ENCODE data around the gene PCDH9.

PCDH9 gene

GRCh38 chr13:66425741-66426140 is 804.4 kb downstream of the PCDH9 start:
- Histone ChIP-seq H3K36me3 (ENCODE audit: insufficient read depth, low read length) (no peaks in the 10 kb centered on the region), H3K4me3 (no peak overlapping the region), H3K9ac (ENCODE audit: insufficient read length) (no peak overlapping the region), H3K9me3 (ENCODE audit: low read depth, low read length) (no peaks in the 10 kb centered on the region), H3K27ac (no peak overlapping the region)
- TF ChIP-seq FOXP2 (optimal IDR thresholded peaks at IDR 0.05; ENCODE audit: control extremely low read depth, extremely low read length, insufficient read depth) (no peak), EZH2 (IDR thresholded peaks at IDR 0.05) (no peak), POLR2AphosphoS5 (IDR thresholded peaks at IDR 0.05; ENCODE audit: borderline replicate concordance, low read depth, low read length) (no peak)
- no peak for DNase-seq (ENCODE audit: low read depth, low spot score)

GRCh38 chr13:66424422-66424821 is 805.7 kb downstream of the PCDH9 start:
- DNase-seq (ENCODE audit: low read depth, low spot score) = no peak
- Histone ChIP-seq H3K27ac (no peak overlapping the region), H3K9ac (ENCODE audit: insufficient read length) (no peak overlapping the region), H3K4me3 (no peak overlapping the region), H3K9me3 (ENCODE audit: low read depth, low read length) (no peaks in the 10 kb centered on the region), H3K36me3 (ENCODE audit: insufficient read depth, low read length) (no peaks in the 10 kb centered on the region)
- TF ChIP-seq EZH2 (IDR thresholded peaks at IDR 0.05) = no peak
- no peak for TF ChIP-seq POLR2AphosphoS5 (IDR thresholded peaks at IDR 0.05; ENCODE audit: borderline replicate concordance, low read depth, low read length)
- no peak for TF ChIP-seq FOXP2 (optimal IDR thresholded peaks at IDR 0.05; ENCODE audit: control extremely low read depth, extremely low read length, insufficient read depth)

- Histone ChIP-seq H3K36me3 (ENCODE audit: insufficient read depth, low read length) (no peaks in the 10 kb centered on the region), H3K9me3 (ENCODE audit: low read depth, low read length) (no peaks in the 10 kb centered on the region), H3K9ac (ENCODE audit: insufficient read length) (no peak overlapping the region), H3K4me3 (no peak overlapping the region), H3K27ac (no peak overlapping the region)
- no peak for DNase-seq (ENCODE audit: low read depth, low spot score)
- TF ChIP-seq EZH2 (IDR thresholded peaks at IDR 0.05) (no peak), FOXP2 (optimal IDR thresholded peaks at IDR 0.05; ENCODE audit: control extremely low read depth, extremely low read length, insufficient read depth) (no peak), POLR2AphosphoS5 (IDR thresholded peaks at IDR 0.05; ENCODE audit: borderline replicate concordance, low read depth, low read length) (no peak)
Observed at GRCh38 chr13:66415444-66415843, 814.7 kb downstream of the PCDH9 start.

- H3K9me3 ChIP-seq (ENCODE audit: low read depth, low read length) = no peaks in the 10 kb centered on the region
- no peak overlapping the region for H3K9ac ChIP-seq (ENCODE audit: insufficient read length)
- no peak overlapping the region; the same call in 1 of the 2 replicates for H3K27ac ChIP-seq
- TF ChIP-seq FOXP2 (optimal IDR thresholded peaks at IDR 0.05; ENCODE audit: control extremely low read depth, extremely low read length, insufficient read depth) = no peak
- TF ChIP-seq EZH2 (IDR thresholded peaks at IDR 0.05) = no peak
- no peak for TF ChIP-seq POLR2AphosphoS5 (IDR thresholded peaks at IDR 0.05; ENCODE audit: borderline replicate concordance, low read depth, low read length)
- DNase-seq (ENCODE audit: low read depth, low spot score) = no peak
- no peak overlapping the region for H3K4me3 ChIP-seq
- no peaks in the 10 kb centered on the region for H3K36me3 ChIP-seq (ENCODE audit: insufficient read depth, low read length)
Observed at GRCh38 chr13:66414066-66414800, 815.9 kb downstream of the PCDH9 start.

GRCh38 chr13:66410314-66410713 is 819.8 kb downstream of the PCDH9 start:
- no peak overlapping the region for H3K9ac ChIP-seq (ENCODE audit: insufficient read length)
- H3K9me3 ChIP-seq (ENCODE audit: low read depth, low read length) = no peaks in the 10 kb centered on the region
- no peak overlapping the region for H3K27ac ChIP-seq
- H3K4me3 ChIP-seq = no peak overlapping the region
- DNase-seq (ENCODE audit: low read depth, low spot score) = no peak
- H3K36me3 ChIP-seq (ENCODE audit: insufficient read depth, low read length) = no peaks in the 10 kb centered on the region
- no peak for TF ChIP-seq FOXP2 (optimal IDR thresholded peaks at IDR 0.05; ENCODE audit: control extremely low read depth, extremely low read length, insufficient read depth)
- no peak for TF ChIP-seq EZH2 (IDR thresholded peaks at IDR 0.05)
- TF ChIP-seq POLR2AphosphoS5 (IDR thresholded peaks at IDR 0.05; ENCODE audit: borderline replicate concordance, low read depth, low read length) = no peak

GRCh38 chr13:66409542-66409941 is 820.6 kb downstream of the PCDH9 start:
- Histone ChIP-seq H3K9ac (ENCODE audit: insufficient read length) (no peak overlapping the region), H3K4me3 (no peak overlapping the region), H3K27ac (no peak overlapping the region), H3K36me3 (ENCODE audit: insufficient read depth, low read length) (no peaks in the 10 kb centered on the region), H3K9me3 (ENCODE audit: low read depth, low read length) (no peaks in the 10 kb centered on the region)
- TF ChIP-seq EZH2 (IDR thresholded peaks at IDR 0.05) = no peak
- TF ChIP-seq POLR2AphosphoS5 (IDR thresholded peaks at IDR 0.05; ENCODE audit: borderline replicate concordance, low read depth, low read length) = no peak
- no peak for TF ChIP-seq FOXP2 (optimal IDR thresholded peaks at IDR 0.05; ENCODE audit: control extremely low read depth, extremely low read length, insufficient read depth)
- no peak for DNase-seq (ENCODE audit: low read depth, low spot score)

- Histone ChIP-seq H3K9ac (ENCODE audit: insufficient read length) (no peak overlapping the region), H3K9me3 (ENCODE audit: low read depth, low read length) (no peaks in the 10 kb centered on the region), H3K27ac (no peak overlapping the region), H3K36me3 (ENCODE audit: insufficient read depth, low read length) (no peaks in the 10 kb centered on the region), H3K4me3 (no peak overlapping the region)
- DNase-seq (ENCODE audit: low read depth, low spot score) = no peak
- TF ChIP-seq EZH2 (IDR thresholded peaks at IDR 0.05) (no peak), FOXP2 (optimal IDR thresholded peaks at IDR 0.05; ENCODE audit: control extremely low read depth, extremely low read length, insufficient read depth) (no peak), POLR2AphosphoS5 (IDR thresholded peaks at IDR 0.05; ENCODE audit: borderline replicate concordance, low read depth, low read length) (no peak)
Observed at GRCh38 chr13:66407128-66407527, 823.0 kb downstream of the PCDH9 start.

GRCh38 chr13:66405908-66406802 is 824.0 kb downstream of the PCDH9 start:
- Histone ChIP-seq H3K27ac (no peak overlapping the region), H3K4me3 (no peak overlapping the region), H3K9me3 (ENCODE audit: low read depth, low read length) (no peaks in the 10 kb centered on the region), H3K36me3 (ENCODE audit: insufficient read depth, low read length) (no peaks in the 10 kb centered on the region), H3K9ac (ENCODE audit: insufficient read length) (no peak overlapping the region)
- no peak for DNase-seq (ENCODE audit: low read depth, low spot score)
- TF ChIP-seq FOXP2 (optimal IDR thresholded peaks at IDR 0.05; ENCODE audit: control extremely low read depth, extremely low read length, insufficient read depth) = no peak
- no peak for TF ChIP-seq POLR2AphosphoS5 (IDR thresholded peaks at IDR 0.05; ENCODE audit: borderline replicate concordance, low read depth, low read length)
- TF ChIP-seq EZH2 (IDR thresholded peaks at IDR 0.05) = no peak
